Measurements from ENCODE around the gene RASIP1. TPM values are rescaled to one million over a fixed set of nuclear protein-coding genes. Genes with fewer than 3 reads are reported as not detected.

RASIP1 gene
- total RNA-seq, 1 donor from 2014 or later, result 0.62 TPM

GRCh38 chr19:48749571-48750198 is 9.3 kb upstream of the RASIP1 start:
- Mint-ChIP-seq H3K27ac (ENCODE audit: unreplicated experiment) (no peak overlapping the region), H3K27me3 (ENCODE audit: low read depth) (peaks cover 4% of the 10 kb centered on the region), H3K4me3 (ENCODE audit: unreplicated experiment) (no peak overlapping the region), H3K36me3 (ENCODE audit: low read depth) (no peaks in the 10 kb centered on the region), H3K4me1 (ENCODE audit: low read depth) (peaks cover 13% of the 10 kb centered on the region), H3K9me3 (ENCODE audit: low read depth) (no peaks in the 10 kb centered on the region)
- TF ChIP-seq, protein P1, sequence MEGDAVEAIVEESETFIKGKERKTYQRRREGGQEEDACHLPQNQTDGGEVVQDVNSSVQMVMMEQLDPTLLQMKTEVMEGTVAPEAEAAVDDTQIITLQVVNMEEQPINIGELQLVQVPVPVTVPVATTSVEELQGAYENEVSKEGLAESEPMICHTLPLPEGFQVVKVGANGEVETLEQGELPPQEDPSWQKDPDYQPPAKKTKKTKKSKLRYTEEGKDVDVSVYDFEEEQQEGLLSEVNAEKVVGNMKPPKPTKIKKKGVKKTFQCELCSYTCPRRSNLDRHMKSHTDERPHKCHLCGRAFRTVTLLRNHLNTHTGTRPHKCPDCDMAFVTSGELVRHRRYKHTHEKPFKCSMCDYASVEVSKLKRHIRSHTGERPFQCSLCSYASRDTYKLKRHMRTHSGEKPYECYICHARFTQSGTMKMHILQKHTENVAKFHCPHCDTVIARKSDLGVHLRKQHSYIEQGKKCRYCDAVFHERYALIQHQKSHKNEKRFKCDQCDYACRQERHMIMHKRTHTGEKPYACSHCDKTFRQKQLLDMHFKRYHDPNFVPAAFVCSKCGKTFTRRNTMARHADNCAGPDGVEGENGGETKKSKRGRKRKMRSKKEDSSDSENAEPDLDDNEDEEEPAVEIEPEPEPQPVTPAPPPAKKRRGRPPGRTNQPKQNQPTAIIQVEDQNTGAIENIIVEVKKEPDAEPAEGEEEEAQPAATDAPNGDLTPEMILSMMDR (IDR thresholded peaks at IDR 0.05), result no peak
- DNase-seq (ENCODE audit: low spot score), result no peak

DNA sequence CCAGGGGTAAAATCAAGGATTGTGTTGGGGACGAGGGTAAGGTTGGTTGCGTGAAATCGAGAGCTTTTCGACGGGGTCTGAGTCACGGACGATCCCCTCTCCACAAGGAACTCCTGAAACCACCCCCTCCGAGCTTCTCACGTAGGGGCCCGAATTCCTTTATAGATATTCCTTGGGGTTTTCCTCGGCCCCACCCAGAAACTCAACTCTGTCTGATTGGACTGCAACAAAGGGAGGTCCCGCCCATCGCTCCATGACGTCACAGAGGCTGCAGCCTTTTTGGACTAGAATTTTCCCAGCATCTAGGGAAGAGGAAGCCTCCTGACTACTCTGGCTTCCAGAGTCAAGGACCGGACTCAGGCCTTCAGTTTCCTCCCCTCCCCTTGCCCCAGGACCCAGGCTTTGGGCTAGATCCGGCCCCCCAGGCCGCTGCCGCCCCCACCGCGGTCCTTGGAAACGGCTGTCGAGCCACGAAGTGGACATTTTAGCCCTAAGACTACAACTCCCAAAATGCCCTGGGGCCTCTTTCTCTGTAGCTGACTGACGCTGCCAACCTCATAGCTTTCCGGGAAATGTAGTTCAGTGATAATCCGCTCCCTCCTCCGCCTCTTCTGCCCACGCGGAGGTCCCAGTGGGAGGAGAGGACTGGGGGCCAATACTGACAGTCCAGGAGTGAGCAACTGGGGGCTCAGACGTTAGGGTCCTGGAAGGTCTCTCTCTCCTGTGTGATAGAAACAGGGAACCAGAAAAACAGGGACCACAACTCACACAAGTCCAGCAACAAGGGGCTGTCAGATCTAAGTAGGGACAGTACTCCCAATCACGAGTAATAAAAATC is 6.5 kb upstream of the RASIP1 start, which contains the start of gene IZUMO1:
TSS of gene IZUMO1 (minus strand) at position 172 of the 838 bp plus-strand sequence. CDS start 1,050 bp downstream, outside the sequence.
- H3K36me3 Mint-ChIP-seq (ENCODE audit: low read depth), result no peaks in the 10 kb centered on the region
- peaks cover 5% of the 10 kb centered on the region for H3K4me1 Mint-ChIP-seq (ENCODE audit: low read depth)
- H3K9me3 Mint-ChIP-seq (ENCODE audit: low read depth), result no peaks in the 10 kb centered on the region
- TF ChIP-seq, protein P1 (IDR thresholded peaks at IDR 0.05), result no peak
- peak within 1 kb of the TSS; percentile 68 for H3K4me3 Mint-ChIP-seq (ENCODE audit: unreplicated experiment)
- no peak for DNase-seq (ENCODE audit: low spot score)
- H3K27ac Mint-ChIP-seq (ENCODE audit: unreplicated experiment), result peak within 1 kb of the TSS; percentile 89
- no peaks in the 10 kb centered on the region for H3K27me3 Mint-ChIP-seq (ENCODE audit: low read depth)

DNA sequence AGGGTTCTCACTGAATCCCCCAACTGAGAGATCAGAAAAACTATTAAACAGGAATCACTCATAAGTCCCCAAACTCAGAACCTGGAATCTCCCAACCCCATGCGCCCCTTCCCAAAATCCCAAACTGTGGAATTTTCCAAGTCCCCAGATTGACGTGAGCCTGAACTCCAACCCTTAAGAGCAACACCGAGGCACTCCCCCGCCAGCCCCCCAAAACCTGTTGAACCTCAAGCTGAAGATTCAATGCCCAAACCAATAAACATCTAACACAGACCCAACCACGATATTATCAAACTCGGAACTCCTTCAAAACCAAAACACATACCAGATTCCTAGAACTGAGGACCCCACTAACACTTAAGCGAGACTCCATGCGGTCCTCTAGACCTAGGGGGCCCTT is 5.7 kb upstream of the RASIP1 start:
- TF ChIP-seq, protein P1 (IDR thresholded peaks at IDR 0.05), result no peak
- Mint-ChIP-seq H3K27ac (ENCODE audit: unreplicated experiment) (peak overlapping the region; percentile 27), H3K36me3 (ENCODE audit: low read depth) (no peaks in the 10 kb centered on the region), H3K4me3 (ENCODE audit: unreplicated experiment) (no peak overlapping the region), H3K27me3 (ENCODE audit: low read depth) (no peaks in the 10 kb centered on the region), H3K4me1 (ENCODE audit: low read depth) (peaks cover 2% of the 10 kb centered on the region), H3K9me3 (ENCODE audit: low read depth) (no peaks in the 10 kb centered on the region)
- DNase-seq (ENCODE audit: low spot score), result no peak

DNA sequence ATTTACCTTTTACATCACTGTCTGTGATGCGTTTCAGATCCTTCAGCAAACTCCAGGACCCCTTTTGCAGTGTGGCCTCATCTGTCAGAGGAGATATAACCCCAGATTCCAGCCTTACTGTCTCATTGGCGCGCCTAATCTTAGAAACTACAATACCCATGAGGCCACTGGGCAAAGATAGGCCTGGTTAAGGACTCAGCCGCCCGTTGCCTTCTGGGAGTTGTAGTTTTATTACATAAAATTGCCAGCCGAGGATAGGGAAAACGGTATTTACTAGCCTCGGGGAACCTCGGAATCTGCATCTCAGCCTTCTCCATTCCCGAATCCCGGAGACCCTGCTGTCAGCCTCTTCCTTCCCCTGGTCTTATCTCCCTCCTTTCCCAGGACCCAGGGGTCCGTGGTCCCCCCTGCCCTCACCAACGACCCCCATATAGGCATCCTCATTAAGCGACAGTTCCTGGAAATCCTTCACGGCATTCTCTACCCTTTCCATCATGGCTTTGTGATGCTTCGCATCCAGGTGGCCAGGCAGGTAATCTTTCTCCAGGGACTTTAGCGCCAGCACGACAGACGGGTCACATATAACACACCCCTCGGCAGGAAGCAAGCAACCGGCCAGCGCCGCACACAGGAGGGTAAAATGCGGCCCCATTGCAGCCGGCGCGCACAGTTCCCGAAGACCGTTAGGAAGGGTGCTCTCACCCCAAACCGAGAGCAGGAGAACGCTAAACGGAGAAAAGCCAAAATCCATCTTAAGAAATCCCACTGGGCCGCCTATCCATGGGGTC is 5.0 kb upstream of the RASIP1 start:
- H3K4me3 Mint-ChIP-seq (ENCODE audit: unreplicated experiment), result no peak overlapping the region
- H3K36me3 Mint-ChIP-seq (ENCODE audit: low read depth), result no peaks in the 10 kb centered on the region
- no peak for DNase-seq (ENCODE audit: low spot score)
- H3K27me3 Mint-ChIP-seq (ENCODE audit: low read depth), result no peaks in the 10 kb centered on the region
- H3K4me1 Mint-ChIP-seq (ENCODE audit: low read depth), result peaks cover 2% of the 10 kb centered on the region
- no peak overlapping the region for H3K27ac Mint-ChIP-seq (ENCODE audit: unreplicated experiment)
- no peaks in the 10 kb centered on the region for H3K9me3 Mint-ChIP-seq (ENCODE audit: low read depth)
- TF ChIP-seq, protein P1 (IDR thresholded peaks at IDR 0.05), result no peak

- H3K9me3 Mint-ChIP-seq (ENCODE audit: low read depth), result no peaks in the 10 kb centered on the region
- H3K4me3 Mint-ChIP-seq (ENCODE audit: unreplicated experiment), result no peak overlapping the region
- H3K27me3 Mint-ChIP-seq (ENCODE audit: low read depth), result no peaks in the 10 kb centered on the region
- H3K36me3 Mint-ChIP-seq (ENCODE audit: low read depth), result no peaks in the 10 kb centered on the region
- peaks cover 5% of the 10 kb centered on the region for H3K4me1 Mint-ChIP-seq (ENCODE audit: low read depth)
- no peak for DNase-seq (ENCODE audit: low spot score)
- TF ChIP-seq, protein P1 (IDR thresholded peaks at IDR 0.05), result no peak
- H3K27ac Mint-ChIP-seq (ENCODE audit: unreplicated experiment), result no peak overlapping the region
These were observed 1.7 kb upstream of the RASIP1 start for GRCh38 chr19:48742096-48742495.

All from chondrocyte (in vitro differentiated cells).